Embryonic facial prominence (tissue), 1 donor: Measurements from ENCODE around the gene MAPKAP1.
"Not testable (repeated sequence)": the region's sequence is repeated elsewhere in the genome, so short reads cannot be mapped to it uniquely, and the experiment has no call there.

Experiments used
- DNase-seq: peaks from one replicate; pipeline ENCODE4 v3.0.0-alpha.2; 2016; ENCODE audit errors: extremely low spot score

The MAPKAP1 gene

GRCh38 chr9:125730168-125730567, 23.2 kb upstream of the MAPKAP1 start:
- no peak for DNase-seq

GRCh38 chr9:125726456-125727132, 19.6 kb upstream of the MAPKAP1 start:
- DNase-seq = no peak

GRCh38 chr9:125707472-125707804, 430 bp upstream of the MAPKAP1 start:
- DNase-seq = no peak

- no peak for DNase-seq
Measured at GRCh38 chr9:125705893-125706292, 1.1 kb downstream of the MAPKAP1 start.

- no peak for DNase-seq
Measured at GRCh38 chr9:125703662-125704061, 3.3 kb downstream of the MAPKAP1 start.

- DNase-seq = no peak
Measured at GRCh38 chr9:125701351-125701750, 5.7 kb downstream of the MAPKAP1 start.

GRCh38 chr9:125700791-125701190, 6.2 kb downstream of the MAPKAP1 start:
- DNase-seq = no peak

- no peak for DNase-seq
Measured at GRCh38 chr9:125699870-125700269, 7.1 kb downstream of the MAPKAP1 start.

GRCh38 chr9:125696106-125696647, 10.8 kb downstream of the MAPKAP1 start:
- DNase-seq = no peak

GRCh38 chr9:125695548-125695947, 11.5 kb downstream of the MAPKAP1 start:
- DNase-seq = not testable (repeated sequence)

GRCh38 chr9:125694478-125694877, 12.5 kb downstream of the MAPKAP1 start:
- no peak for DNase-seq

GRCh38 chr9:125693492-125693891, 13.5 kb downstream of the MAPKAP1 start:
- DNase-seq = not testable (repeated sequence)

GRCh38 chr9:125691869-125692268, 15.1 kb downstream of the MAPKAP1 start:
- no peak for DNase-seq

- no peak for DNase-seq
Measured at GRCh38 chr9:125690679-125691078, 16.3 kb downstream of the MAPKAP1 start.

GRCh38 chr9:125687163-125687863, 19.7 kb downstream of the MAPKAP1 start:
- DNase-seq = no peak

- DNase-seq = no peak
Measured at GRCh38 chr9:125685167-125685566, 21.8 kb downstream of the MAPKAP1 start.

- DNase-seq = no peak
Measured at GRCh38 chr9:125683486-125683885, 23.5 kb downstream of the MAPKAP1 start.

GRCh38 chr9:125682340-125682739, 24.7 kb downstream of the MAPKAP1 start:
- DNase-seq = no peak

- no peak for DNase-seq
Measured at GRCh38 chr9:125681657-125682056, 25.4 kb downstream of the MAPKAP1 start.

- DNase-seq = no peak
Measured at GRCh38 chr9:125681086-125681622, 25.9 kb downstream of the MAPKAP1 start.

- no peak for DNase-seq
Measured at GRCh38 chr9:125680445-125680844, 26.6 kb downstream of the MAPKAP1 start.

GRCh38 chr9:125679597-125680189, 27.3 kb downstream of the MAPKAP1 start:
- DNase-seq = no peak
